Activated gamma-delta T cell treated with anti-CD3 and anti-CD28 coated beads, Interleukin-2, amount 50 U/mL, for 16 hours (primary cell): ENCODE measurements around the gene UGT1A4.

Source experiments
- DNase-seq: peaks from one replicate; pipeline ENCODE4 v3.0.0-alpha.2; 2020; ENCODE audit warnings: low read depth

The UGT1A4 gene

DNA sequence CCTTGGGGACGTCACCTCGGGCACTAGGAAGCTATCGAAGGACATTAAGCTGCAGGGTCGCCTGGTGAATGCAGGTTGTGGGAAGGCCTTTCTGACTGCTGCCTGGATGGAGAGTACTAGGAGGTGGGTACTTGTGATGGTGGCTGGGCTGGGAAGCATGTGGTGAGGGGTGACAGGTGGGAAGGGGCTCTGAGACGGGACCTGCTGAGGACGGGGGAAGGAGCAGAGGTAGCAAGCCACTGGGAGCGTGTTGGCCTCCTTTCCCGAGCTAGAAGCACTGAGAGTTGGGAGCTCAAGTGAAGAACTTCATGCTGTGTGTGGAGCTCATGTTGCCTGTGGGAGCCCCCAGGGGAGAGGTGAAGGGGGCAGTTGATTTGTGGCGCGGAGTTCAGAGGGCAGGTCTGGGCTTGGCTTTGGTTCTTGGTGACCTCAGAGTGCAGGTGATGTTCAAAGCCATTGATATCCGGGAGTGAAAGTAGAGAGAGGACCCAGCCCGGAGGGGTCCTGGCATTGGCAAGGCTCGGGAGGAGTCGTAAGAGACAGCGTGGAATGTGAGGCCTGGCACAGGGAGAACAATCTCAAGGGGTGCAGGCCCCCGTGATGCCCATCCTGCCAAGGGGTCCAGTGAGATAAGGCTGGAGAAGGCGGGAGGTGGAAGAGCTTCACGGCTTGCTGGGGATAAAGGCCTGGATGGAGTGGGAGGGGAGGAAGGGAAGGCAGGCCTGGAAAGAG lies 72.8 kb downstream of the UGT1A4 start:
- no peak for DNase-seq

DNA sequence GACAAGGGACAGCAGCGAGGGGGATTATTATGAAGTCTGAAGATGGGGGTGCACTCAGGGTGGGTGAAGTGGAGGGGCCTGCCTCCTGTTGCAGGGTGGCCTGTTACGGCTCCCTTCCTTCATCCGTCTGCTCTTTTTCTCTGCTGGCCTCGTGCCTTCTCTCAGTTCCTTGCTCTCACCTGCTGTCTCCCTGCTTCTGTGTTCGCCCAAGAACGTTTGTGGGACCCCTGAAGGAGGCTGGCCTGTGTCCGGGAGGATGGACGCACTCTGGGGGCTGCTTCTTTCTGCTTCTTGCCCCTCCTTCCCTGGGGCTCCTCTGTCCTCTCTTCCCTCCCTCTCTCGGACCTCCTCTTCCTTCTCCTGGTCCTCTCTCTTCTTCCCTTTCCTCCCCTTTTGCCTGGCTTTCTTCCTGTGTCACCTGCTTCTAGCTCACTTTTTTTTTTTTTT lies 73.4 kb downstream of the UGT1A4 start:
- DNase-seq = no peak

DNA sequence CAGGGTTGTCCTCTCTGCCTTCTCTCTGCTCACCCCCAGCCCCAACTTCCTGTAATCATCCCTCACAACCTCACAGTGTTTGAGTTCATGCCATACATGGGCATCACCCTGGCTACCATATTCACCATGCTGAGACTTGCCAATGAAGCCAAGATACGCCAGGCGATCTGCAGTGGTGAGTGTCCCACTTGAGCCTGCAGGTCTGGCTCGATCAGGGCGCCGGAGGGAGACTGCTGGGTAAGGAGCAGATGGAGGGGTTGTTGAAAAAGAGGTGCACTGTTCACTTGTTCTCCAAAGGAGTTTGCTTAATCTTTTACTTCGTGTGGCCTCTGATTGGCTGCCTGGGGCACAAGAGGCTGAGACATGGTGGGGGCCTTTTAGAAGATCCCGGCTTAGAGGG lies 74.2 kb downstream of the UGT1A4 start:
- no peak for DNase-seq

DNA sequence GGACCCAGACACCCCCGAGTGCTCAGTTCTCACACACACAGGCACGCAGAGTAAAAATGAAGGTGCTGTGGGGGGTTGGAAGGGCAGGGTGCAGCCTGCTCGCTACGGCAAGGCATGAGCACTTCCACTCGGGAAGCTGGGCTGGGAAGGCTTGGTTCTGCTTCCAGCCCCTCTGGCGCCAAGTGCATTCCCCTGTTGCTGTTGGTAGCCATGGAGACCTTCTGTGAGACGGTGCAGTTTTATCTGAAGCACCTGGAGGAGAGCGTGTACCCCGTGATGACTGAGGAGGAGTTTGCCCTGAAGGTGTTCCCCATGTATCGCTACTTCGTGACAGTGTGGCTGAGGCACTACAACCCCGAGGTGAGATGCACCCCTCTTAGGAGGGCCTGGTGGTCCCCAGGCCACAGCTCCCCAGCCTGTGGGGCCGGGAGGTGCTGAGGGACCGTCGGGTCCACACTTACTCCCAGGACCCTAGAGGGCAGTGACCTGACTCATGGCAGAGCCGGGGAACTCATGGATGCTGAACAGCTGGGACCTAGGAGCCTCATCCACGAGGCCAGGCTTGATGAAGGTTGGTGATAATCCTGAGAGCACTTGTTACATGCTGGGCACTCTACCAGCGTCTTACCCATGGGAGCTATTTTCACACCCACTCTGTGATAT lies 75.1 kb downstream of the UGT1A4 start:
- no peak for DNase-seq

DNA sequence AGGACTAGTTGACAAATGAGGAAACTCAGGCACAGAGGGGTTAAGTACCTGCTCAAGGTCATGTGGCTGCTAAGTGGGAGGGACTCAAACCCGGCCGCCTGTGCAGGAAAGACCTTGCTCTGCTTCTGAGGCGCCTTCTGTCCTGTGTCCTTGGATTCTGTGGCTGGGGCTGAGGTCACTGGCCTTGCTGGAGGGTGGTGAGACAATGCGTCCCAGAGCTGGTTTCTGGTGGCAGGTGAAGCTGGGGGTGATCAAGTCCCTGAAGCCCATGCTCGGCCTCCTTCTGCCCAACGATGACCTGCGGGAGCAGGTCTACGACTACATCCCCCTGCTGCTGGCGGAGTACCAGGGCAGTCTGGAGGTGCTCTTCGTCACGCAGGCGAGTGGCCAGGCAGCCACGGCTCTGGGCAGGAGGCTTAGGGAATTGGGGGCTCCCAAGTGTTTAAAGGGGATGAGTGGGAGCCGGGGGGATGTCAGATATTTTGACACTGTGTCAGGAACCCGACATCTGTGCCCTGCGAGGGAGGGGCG lies 75.7 kb downstream of the UGT1A4 start:
- no peak for DNase-seq

DNA sequence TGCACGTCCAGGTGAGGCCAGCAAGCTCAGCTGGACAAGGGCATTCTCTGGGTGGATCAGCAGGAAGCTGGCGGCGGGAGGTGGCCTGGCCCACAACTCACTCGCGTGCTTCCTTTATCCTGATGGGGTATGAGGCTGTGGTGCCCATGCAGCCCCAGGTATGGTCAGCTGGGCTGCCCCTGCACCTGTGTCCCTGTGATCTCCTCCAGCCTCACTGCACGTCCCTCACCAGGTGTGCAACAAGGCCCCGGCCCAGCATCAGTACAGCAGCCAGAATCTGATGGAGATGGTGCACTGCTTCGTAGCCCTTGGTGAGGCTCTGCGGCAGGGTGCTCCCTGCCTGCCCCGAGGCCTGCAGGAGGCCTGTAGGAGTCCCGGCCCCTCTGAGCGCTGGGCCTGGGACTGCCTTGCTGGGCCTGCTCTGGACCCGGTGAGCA lies 77.2 kb downstream of the UGT1A4 start:
- DNase-seq = no peak

DNA sequence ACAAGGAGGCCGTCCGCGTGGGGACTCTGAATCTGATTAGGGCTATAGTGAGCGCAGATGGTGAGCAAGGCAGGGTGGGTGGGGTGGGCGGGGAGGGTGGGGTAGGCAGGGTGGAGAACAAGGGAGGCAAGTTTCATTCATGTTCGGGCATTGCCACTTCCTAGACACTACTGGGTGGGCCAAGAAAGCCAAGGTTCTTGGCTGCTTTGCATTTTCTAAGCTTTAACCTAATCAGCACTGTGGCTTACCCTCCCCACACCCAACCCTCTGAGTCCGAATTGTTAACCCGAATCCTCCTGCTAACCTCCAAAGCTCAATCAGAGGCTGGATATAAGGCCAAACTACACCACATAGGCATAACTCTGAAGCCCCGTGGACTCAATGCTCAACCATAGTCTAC lies 77.7 kb downstream of the UGT1A4 start:
- DNase-seq = no peak

DNA sequence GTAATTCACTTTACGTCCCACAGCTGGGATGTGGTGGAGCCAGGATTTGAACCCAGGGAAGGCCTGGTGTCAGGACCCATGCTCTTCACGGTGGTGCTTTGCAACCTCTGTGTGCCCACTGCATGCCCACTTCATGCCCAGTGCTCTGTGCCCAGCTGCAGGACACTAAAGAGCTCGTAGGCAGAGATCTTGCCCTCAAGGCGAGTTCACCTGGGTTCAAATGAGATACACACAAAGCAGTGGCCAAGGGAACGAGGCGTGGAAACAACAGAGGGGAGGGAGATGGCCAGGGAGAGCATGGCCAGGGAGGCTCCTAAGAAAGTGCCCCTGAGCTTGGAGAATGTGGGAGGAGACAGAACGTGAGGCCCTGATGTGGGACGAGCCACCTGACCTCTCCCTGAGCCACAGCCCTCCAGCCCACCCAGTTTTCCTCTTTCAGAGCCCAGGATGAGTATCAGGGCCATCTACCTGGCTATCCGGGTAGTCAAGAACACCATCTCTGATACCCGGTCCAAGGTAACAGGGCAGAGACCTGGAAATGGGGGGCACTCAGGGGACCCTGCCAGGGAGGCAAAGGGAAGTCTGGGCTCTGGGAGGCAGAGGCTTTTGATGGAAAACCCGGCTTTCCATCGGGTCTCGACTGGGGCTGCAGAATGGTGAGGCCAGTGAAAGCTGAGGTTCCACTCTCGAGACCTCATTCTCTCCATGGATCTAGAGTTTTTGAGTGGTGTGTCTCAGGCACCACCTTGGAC lies 80.0 kb downstream of the UGT1A4 start:
- DNase-seq = no peak

DNA sequence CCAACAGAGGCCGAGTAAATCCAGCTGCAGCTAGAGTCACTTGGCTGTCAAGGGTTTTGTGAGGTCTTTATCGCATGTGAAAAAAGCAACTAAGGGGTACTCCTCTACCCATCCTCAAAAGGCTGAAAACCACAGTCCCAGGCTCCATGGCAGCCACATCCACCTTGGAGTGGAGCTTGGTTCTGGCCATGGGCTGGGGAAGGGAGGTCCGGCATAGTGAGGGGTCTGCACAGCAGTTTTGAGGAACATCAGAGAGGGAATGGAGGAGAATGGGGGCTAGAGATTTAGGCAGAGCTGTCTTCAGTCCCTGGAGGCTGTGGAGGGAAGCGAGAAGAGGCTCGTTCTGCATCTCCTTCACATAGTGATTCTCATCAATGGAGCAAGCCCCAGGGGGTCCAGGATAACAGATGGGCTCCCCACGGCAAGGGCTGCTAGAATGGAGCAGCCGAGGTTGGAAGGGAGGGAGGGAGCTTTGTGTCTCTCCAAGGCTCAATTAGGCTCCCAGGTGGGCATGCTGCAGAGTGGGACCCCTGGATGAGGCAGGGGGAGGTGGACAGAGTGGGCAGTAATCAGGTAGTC lies 80.6 kb downstream of the UGT1A4 start:
- DNase-seq = no peak

DNA sequence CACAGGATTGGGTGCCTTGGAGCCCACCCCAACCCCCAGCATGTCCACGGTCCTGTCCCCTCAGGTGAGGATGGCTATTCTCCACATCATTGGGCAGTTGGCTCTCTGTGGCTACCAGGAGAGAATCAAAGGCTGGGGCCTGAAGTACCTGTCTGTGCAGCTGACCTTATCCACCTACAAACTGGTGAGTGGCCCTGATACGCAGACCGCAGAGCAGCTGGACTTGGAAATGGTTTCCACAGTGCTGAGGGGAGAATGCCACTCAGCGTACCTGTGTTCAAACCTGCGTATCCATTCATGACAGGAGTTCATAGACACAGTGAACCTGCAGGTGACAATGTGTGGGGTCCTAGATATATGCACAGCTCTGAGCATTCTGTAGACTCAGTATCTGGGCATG lies 81.2 kb downstream of the UGT1A4 start:
- DNase-seq = no peak

DNA sequence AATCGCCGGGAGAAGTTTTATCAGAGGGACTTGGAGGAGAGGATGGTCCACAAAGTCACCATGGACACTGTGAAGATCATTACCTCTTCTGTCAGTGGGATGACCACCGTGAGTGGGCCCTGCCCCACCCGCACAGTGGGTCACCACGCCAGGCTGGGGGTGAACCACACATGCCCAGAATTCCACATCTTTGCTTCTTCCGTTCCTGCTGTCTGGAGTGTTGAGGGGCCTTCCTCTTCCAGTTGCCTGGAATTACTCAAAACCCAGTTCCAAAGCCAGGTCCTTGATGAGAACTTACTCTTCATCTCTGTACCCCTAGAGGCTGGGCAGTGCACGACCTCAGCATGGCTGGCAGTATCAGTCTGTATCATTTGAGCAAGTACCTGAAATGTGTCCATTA lies 81.7 kb downstream of the UGT1A4 start:
- no peak for DNase-seq

DNA sequence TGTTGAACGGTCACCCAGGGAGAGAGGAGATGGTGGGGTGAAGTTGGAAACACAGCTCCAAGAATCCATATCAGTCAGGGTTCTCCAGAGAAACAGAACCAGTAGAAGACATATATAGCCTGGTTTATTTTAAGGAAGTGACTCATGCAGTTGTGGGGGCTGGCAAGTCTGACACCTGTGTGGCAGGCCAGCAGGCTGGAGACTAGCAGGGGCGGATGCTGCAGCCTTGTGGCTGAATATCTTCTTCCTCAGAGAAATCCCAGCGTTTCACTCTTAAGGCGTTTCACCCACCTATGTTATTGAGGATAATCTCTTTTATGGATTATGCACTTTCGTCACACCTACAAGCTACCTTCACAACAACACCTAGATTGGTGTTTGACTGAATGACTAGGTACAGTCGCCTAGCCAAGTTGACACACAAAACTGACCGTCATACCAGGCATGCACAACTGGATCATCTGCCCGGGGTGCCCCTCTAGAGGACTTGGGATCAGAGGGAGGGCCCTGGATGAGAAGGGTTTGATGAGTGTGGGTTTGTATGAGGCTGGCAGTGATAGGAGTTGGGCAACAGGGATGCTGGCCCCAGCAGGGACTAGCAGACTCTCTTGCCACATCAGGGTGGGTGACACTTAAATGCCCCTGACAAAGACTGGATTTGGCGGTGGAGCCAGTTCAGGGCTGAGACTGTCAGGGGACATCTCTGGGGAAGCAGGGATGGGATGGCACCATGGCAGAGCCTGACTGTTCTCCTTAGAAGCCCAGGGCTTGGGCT lies 83.0 kb downstream of the UGT1A4 start:
- DNase-seq = no peak

DNA sequence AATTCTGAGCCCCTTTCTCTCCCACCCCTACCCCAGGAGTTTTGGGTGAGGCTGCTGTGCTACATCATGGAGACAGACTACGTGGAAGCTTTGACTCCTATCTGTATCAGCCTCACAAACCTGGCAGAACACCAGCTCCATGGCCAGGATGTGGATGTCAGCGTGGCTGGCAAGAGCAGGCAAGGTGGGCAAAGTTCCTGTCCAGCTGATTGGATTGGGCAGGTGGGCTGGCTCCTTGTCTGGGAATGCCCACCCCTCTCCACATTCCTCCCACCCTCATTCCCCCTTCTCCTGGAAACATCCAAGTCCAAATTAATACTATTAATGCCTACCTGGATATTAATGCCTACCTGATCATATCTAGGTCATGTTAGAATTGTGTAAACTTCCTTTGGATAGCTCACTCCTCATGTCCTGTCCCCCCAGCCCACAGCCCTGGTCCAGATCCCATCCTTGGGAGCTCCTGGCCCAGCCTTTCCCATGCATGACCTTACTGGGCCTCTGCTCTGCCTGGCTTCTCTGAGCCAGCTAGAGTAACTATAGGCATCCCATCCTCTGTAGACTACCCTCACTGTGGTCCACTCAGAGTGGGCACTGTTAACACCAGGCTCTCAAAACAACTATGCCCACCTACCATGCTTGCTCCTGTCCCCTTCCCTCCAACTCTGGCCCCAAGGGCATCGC lies 83.7 kb downstream of the UGT1A4 start:
- DNase-seq = no peak

DNA sequence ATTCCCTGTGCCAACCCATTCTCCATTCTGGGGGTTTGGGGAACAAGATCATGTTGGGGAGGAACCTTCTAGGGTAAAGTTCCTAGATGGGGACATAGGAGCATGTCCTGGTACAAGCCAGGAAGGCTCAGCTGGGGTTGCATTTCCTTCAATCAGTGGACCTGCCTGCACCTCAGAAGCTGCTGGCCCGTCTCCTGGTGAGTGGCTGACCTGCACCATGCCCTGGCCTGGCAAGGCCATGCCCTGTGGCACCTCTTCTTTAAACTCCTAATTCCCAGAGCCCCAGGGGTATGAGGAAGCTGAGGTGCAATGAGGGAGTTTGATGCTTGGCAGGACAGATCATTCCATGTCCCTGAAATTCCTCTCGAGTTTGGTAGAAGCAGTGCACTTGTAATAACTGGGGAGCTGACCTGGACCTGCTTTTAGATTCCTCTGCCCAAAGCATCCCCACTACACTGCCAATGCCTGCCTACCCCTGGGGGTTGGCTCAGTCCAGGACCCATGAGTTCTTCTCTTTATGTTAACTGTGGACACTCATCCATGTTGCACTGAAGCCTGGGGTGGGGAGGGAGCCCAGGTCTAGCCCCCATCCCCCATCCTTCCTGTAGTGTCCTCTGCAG lies 84.9 kb downstream of the UGT1A4 start:
- no peak for DNase-seq

DNA sequence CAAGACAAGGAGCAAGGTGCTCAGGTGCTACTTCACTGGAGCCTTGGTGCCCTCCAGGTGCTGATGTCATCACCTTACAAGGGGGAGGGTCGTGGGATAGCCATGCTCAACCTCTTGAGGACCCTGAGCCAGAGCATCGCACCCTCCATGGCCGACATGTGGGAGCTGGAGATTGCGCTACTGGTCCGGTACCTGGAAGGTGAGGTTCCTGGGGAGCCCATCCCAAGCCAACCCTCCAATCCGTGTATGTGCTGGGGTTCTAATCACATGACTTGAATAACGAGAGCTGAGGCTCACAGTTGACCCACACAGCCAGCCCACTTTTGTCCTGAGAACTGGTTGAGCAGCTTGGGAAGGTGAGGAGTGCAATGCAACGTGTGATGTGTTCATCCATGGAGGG lies 85.5 kb downstream of the UGT1A4 start:
- no peak for DNase-seq

DNA sequence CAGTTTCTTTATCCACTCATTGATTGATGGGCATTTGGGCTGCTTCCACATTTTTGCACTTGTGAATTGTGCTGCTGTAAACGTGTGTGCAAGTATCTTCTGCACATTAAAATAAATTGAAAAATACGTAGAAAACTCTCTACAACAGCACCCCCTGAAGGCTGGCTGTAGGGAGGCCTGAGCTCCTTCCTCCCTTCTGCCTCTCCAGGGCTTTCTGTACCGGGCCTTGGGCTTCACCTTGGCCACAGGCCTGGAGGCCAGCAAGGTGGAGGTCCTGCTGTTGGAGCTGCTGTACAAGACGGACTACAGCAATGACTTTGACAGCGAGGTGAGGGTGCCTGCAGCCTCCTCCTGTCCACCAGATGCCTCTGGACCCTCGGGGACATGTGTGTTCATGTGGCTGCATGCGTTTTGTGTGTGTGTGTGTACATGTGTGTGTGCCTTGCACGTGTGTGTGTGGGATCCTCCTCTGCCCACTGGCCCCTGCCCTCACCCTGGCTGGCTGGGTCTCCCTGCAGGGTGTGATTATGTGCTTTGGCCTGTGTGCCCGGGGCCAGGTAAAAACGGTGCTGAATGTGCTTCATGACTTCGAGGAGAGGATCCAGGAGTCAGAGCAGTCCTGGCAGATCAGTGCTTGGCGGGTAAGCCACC lies 88.8 kb downstream of the UGT1A4 start:
- DNase-seq = no peak

DNA sequence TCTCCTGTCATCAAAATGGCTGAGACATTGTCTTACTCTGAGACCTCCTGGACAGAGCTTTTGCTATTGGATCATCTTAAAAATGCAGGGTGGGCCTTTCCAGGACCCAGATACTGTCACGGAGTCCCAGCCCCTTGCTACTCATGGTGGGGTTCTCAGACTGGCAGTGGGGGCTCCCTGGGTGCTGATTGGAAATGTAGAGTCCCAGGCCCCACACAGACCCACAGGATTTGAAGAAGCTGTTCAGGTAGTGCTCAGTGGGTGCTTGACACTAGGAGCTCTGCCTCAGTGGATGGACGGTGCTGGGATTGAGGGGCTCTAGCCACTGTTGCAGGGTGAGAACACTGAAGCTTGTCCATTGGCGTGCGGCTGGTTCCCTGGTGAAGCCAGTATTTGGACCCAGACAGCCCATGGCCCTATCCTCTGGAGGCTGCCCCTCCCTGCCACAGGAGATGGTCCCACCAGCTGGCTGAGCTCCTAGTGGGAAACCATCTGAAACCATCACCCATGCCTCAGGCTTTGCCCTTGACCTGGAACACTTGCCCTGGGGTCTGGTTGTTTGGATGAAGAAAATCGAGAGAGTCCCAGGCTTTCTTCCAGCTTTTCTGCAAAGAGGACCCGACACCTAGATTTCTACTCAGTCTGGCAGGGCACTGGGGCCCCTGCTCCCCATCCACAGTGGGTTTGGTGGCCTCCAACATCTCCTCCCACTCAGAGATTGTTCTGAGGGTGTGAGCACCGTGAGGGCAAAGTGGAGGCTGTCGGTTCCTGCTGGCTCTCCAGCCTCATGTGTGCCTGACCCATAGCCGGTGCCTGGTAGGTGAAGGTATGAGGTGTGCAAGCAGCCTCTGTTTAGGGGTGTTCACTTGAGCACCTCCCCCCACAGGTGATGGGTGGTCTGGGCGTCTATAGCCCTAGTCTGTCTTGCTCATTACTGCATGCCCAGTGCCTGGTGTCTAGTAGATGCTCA lies 89.7 kb downstream of the UGT1A4 start:
- DNase-seq = no peak

DNA sequence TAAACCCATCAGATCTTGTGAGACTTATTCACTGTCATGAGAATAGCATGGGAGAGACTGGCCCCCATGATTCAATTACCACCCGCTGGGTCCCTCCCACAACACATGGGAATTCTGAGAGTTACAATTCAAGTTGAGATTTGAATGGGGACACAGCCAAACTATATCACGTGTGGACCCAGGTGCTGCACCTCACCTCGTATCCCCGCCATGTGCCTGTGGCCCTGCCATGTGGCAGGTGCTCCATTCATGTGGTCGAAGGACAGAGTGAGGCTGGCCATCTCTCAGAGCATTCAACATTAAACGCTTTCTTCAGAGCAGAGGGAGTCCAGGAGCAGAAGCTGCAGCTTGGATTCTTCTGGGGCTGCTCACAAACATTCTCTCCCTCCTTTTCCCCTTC lies 91.8 kb downstream of the UGT1A4 start:
- no peak for DNase-seq

DNA sequence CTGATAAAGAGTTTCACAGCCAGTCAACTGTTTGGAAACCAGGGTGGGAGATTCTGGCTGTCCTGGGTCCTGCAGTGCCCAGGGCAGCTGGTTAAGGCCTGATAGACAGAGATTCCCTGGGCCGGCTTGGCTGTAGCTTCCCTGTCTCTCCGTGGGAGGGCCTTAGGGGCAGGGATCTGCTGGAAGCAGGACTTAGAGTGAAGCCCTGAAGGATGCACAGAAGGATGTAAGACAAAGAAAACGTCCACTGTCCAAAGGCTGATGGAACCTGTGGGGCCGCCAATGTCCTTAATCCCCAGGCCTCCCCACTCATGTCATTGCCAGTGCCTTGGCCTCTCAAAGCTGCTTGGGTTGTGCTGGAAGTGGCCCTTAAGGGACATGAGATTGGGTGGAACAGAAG lies 92.6 kb downstream of the UGT1A4 start:
- no peak for DNase-seq
